Karpas-422 (cell line): ENCODE results near the gene CFAP46. TPM values are rescaled to one million over a fixed set of nuclear protein-coding genes. Genes with fewer than 3 reads are reported as not detected.

Experiments used
- DNase-seq: peaks from one replicate; pipeline ENCODE4 v3.0.0-alpha.2; 2015
- H2AFZ ChIP-seq: fragments of 200-600 bp; sonication (generic); 2 replicates; pipeline ENCODE4 v1.6.1; 2014; ENCODE audit warnings: antibody characterized with exemption, low read length, mixed read lengths
- H3K27ac ChIP-seq: fragments of 200-600 bp; sonication (generic); 2 replicates; pipeline ENCODE4 v1.5.1; 2014; ENCODE audit warnings: mild to moderate bottlenecking, low read length, moderate library complexity
- H3K27me3 ChIP-seq: fragments of 200-600 bp; sonication (generic); 2 replicates; pipeline ENCODE4 v1.6.1; 2014; ENCODE audit warnings: low read length, mixed read lengths
- H3K36me3 ChIP-seq: fragments of 200-600 bp; sonication (generic); 2 replicates; pipeline ENCODE4 v1.6.1; 2014; ENCODE audit warnings: low read length, mixed read lengths; ENCODE audit not compliant: insufficient read depth
- H3K4me1 ChIP-seq: fragments of 200-600 bp; sonication (generic); 2 replicates; pipeline ENCODE4 v1.6.1; 2014; ENCODE audit warnings: mild to moderate bottlenecking, low read length, mixed read lengths
- H3K4me2 ChIP-seq: fragments of 200-600 bp; sonication (generic); 2 replicates; pipeline ENCODE4 v1.6.1; 2014; ENCODE audit warnings: low read length, low read depth, mild to moderate bottlenecking; ENCODE audit not compliant: poor library complexity, severe bottlenecking
- H3K4me3 ChIP-seq: fragments of 200-600 bp; sonication (generic); 2 replicates; pipeline ENCODE4 v1.5.1; 2014; ENCODE audit warnings: mild to moderate bottlenecking, antibody characterized with exemption, low read length, mixed read lengths
- H3K79me2 ChIP-seq: fragments of 200-600 bp; sonication (generic); 2 replicates; pipeline ENCODE4 v1.6.1; 2014; ENCODE audit warnings: mild to moderate bottlenecking, low read length, mixed read lengths
- H3K9ac ChIP-seq: fragments of 200-600 bp; sonication (generic); 2 replicates; pipeline ENCODE4 v1.6.0; 2014; ENCODE audit warnings: low read length
- H3K9me2 ChIP-seq: fragments of 200-600 bp; sonication (generic), shearing (Covaris generic); replicated peaks from 2 replicates; pipeline ENCODE4 v1.6.0; 2014; ENCODE audit warnings: mild to moderate bottlenecking, low read length, moderate library complexity; ENCODE audit not compliant: insufficient read depth
- H3K9me3 ChIP-seq: fragments of 300-700, 200-600 bp; sonication (generic); 2 replicates; pipeline ENCODE4 v1.6.1; 2014; ENCODE audit warnings: low read length, mixed read lengths
- H4K20me1 ChIP-seq: fragments of 200-600 bp; sonication (generic); 2 replicates; pipeline ENCODE4 v1.6.1; 2014; ENCODE audit warnings: mild to moderate bottlenecking, antibody characterized with exemption, low read length, low read depth; ENCODE audit not compliant: insufficient read depth
- total RNA-seq: library from RNA; depleted of rRNA; stranded (reverse); fragments of >200 nt; shearing (Covaris generic); gene quantifications from 2 replicates; pipeline ENCODE4 v1.2.3, GENCODE V29; 2014; ENCODE audit warnings: low replicate concordance

The CFAP46 gene
- total RNA-seq, 1 experiment from 2014 or later = 0.22 TPM

DNA sequence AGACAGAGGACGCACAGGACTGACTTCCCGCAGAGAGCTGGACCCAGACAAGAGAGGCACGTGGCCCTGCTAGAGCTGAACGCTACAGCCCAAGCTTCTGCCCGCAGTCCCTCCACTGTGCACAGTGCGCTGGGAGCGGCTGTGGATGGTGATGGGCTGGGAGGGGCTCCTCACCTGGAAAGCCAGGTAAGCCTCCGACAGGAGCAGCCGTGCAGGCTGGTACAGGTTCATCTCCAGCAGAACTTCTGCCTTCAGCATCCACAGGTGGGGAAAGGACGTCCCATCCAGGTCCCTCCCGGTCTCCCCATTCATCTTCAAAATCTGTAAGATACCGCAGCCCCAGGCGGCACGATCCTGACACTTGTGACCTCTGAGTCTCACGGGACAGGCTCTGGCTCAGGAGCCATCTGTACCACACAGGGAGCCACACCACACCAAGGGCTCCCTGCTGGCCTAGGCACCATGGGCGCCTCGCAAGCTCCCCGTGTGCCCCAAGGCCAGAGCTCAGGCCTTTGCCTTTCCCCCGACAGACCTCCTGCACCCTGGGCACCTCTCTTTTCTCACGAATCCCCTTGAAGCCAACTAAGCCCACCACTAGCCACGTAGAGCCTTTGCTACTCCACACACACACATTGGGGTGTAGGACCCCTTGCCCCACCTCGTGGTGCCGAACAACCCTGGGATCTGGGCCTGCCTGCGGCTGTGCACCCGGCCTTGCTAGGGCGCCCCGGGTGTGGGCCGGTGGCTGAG is 76.3 kb downstream of the CFAP46 start:
- no peaks in the 10 kb centered on the region for H3K4me1 ChIP-seq
- no peak overlapping the region for H3K9ac ChIP-seq
- no peak for DNase-seq
- no peaks in the 10 kb centered on the region for H3K27me3 ChIP-seq
- no peaks in the 10 kb centered on the region for H4K20me1 ChIP-seq
- no peaks in the 10 kb centered on the region for H3K36me3 ChIP-seq
- no peak overlapping the region for H3K27ac ChIP-seq
- H2AFZ ChIP-seq = no peak overlapping the region
- H3K79me2 ChIP-seq = no peaks in the 10 kb centered on the region
- no peaks in the 10 kb centered on the region for H3K9me2 ChIP-seq
- H3K4me3 ChIP-seq = no peak overlapping the region
- no peak overlapping the region for H3K4me2 ChIP-seq
- H3K9me3 ChIP-seq = no peaks in the 10 kb centered on the region

DNA sequence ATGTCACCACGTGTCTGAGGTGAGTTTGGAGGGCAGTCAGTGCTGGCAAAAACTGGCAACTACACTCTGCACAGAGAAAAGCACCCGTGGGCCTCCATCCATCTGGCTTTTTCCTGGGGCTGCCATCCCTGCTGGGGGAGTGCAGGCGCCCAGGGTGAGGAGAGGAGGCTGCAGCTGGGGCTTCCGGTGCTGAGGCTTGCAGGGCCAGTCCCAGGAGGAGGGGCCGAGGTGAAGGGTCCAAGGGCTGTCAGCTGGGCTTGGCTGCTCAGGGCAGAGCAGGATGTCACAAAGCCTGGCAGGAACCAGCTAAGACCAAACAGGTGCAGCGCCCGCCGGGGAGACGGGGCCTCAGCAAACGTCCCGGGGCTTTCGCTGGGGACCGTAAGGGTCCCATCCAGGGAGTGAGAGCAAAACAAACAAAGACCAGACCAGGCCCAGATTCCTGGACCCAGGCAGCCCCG is 77.2 kb downstream of the CFAP46 start:
- Histone ChIP-seq H3K36me3 (no peaks in the 10 kb centered on the region), H3K4me2 (no peak overlapping the region), H3K27ac (no peak overlapping the region), H4K20me1 (no peaks in the 10 kb centered on the region), H3K27me3 (no peaks in the 10 kb centered on the region), H3K9ac (no peak overlapping the region), H3K9me2 (no peaks in the 10 kb centered on the region), H3K9me3 (no peaks in the 10 kb centered on the region), H2AFZ (no peak overlapping the region), H3K4me1 (no peaks in the 10 kb centered on the region), H3K79me2 (no peaks in the 10 kb centered on the region), H3K4me3 (no peak overlapping the region)
- DNase-seq = no peak

DNA sequence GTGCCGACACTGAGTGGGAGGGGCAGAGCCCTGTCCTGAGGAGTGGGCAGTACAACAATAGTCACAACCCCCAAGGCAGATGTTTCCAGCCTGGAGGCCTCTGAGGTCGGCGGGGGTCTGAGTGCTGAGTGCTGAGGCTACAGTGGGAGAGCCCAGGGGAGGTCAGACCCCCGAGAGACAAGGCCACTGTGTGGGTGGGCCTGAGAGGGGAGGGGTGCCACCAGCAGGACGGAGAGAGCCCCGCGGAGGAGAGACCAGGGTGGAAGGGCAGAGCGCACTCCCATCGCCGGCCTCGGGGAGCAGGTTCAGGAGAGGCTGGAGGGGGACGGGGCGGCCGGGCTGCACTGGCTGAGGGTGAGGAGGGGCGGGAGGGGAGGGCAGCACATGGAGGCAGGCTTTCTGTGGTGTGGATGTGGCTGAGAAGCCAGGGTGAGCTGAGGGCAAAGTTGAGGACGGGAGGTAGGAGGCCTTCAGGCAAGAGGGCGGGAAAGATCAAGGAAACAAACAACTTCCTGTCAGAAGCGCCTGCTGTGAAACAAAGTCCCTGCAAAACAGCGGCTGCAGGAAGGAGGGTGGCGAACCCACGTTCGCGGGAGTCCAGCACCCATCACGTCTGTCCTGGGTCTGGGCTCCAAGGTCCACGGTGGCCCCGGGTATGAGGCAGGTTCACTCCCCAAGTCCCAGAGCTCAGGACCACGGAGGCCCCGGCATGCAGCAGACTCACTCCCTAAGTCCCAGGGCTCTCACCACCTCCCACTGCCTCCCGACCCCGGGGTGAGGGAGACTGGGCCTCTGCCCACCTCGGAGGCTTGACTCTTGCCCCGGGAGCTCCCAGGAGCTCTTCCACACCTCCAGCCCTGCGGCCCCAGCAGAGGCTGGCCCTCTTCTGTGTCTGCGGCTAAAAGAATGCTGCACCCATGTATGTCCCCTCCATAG is 79.6 kb downstream of the CFAP46 start:
- H3K4me2 ChIP-seq = no peak overlapping the region

DNA sequence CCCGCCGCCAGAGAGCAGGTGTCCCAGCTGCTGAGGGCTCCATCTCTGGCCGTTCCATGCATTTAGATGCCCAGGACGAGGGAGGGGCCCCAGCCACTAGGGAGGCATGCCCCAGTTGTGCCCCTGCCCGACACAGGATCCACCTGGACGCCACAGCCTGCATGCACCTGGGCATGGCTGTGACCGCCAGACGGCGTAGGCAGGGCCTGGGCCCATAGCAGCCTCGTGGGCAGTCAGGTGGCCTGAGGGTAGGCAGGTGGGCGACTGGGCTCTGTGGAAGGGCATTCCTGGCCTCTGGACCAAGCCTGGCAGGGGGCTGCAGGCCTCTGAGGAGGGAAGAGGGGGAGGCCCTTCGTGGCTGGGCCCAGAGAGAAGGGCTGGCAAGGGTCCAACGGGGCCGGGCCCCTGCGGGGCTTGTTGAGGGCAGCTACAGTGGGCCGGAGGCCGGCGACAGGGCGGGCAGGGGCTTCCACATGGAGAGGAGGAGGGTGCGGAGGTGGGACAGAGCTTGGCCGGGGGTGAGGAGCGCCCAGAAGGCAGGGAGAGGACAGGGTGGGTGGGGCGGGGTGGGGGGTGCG is 80.4 kb downstream of the CFAP46 start:
- no peaks in the 10 kb centered on the region for H3K9me3 ChIP-seq
- H3K36me3 ChIP-seq = no peaks in the 10 kb centered on the region
- no peaks in the 10 kb centered on the region for H3K4me1 ChIP-seq
- no peak overlapping the region for H3K27ac ChIP-seq
- no peak overlapping the region for H3K9ac ChIP-seq
- H2AFZ ChIP-seq = no peak overlapping the region
- H3K27me3 ChIP-seq = no peaks in the 10 kb centered on the region
- H4K20me1 ChIP-seq = no peaks in the 10 kb centered on the region
- H3K79me2 ChIP-seq = no peaks in the 10 kb centered on the region
- no peak for DNase-seq
- H3K9me2 ChIP-seq = no peaks in the 10 kb centered on the region
- H3K4me3 ChIP-seq = no peak overlapping the region
- no peak overlapping the region for H3K4me2 ChIP-seq

More for the DNA sequence above, 79.6 kb downstream of the CFAP46 start:
- no peaks in the 10 kb centered on the region for H4K20me1 ChIP-seq
- H3K27ac ChIP-seq = no peak overlapping the region
- H2AFZ ChIP-seq = no peak overlapping the region
- no peaks in the 10 kb centered on the region for H3K9me3 ChIP-seq
- no peaks in the 10 kb centered on the region for H3K4me1 ChIP-seq
- H3K9ac ChIP-seq = no peak overlapping the region
- H3K4me3 ChIP-seq = no peak overlapping the region
- no peaks in the 10 kb centered on the region for H3K36me3 ChIP-seq
- H3K27me3 ChIP-seq = no peaks in the 10 kb centered on the region
- no peak for DNase-seq
- no peaks in the 10 kb centered on the region for H3K79me2 ChIP-seq
- H3K9me2 ChIP-seq = no peaks in the 10 kb centered on the region

DNA sequence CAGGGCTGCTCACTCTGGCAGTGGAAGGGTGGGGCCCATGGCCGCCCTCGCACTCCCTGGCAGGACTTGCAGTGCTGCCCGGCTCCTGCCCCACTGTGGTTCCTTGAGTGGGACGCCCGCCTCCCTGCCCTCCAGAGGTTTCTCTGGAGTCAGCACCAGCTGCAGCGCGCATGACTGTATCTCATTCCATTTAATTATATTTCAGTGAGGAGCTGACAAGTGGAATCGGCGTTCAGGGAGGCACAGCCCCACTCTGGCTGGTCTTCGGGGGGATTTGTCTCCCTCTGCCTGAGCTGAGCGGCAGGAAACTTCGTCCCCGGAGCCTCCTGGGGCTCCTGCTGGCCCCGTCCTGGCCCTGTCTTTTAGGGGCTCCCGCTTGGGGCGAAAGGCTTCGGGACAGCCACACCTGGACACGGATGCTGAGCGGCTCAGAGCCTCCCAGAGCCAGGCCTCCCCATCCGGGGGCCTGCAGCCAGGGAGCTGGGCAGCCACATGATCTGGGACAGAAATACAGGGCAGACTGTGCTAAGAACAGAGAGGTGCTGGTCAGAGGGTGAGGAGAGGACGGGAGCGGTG is 81.2 kb downstream of the CFAP46 start:
- Histone ChIP-seq H3K27ac (no peak overlapping the region), H3K36me3 (no peaks in the 10 kb centered on the region), H3K4me1 (no peaks in the 10 kb centered on the region), H4K20me1 (no peaks in the 10 kb centered on the region), H3K9me2 (no peaks in the 10 kb centered on the region), H3K9me3 (no peaks in the 10 kb centered on the region), H3K4me3 (no peak overlapping the region), H2AFZ (no peak overlapping the region), H3K4me2 (no peak overlapping the region), H3K27me3 (no peaks in the 10 kb centered on the region), H3K79me2 (no peaks in the 10 kb centered on the region), H3K9ac (no peak overlapping the region)
- DNase-seq = no peak

DNA sequence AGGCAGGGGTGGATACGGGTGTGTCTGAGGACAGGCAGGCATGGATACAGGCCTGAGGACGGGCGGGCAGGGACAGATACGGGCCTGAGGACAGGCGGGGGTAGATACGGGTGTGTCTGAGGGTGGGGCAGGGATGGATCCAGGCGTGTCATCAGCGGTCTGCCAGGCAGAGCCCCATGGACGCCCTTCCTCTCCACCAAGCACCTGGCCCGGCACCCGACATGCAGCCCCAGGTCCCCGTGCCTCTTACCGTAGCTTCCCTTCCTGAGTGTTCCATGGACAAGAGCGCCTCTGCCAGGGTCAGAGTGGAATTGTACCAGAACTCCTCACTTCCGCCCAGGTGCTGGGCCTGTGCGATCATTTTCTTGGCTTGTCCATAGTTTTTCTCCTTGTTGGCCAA is 81.8 kb downstream of the CFAP46 start:
- H2AFZ ChIP-seq = no peak overlapping the region
- no peaks in the 10 kb centered on the region for H3K4me1 ChIP-seq
- no peak for DNase-seq
- H3K9ac ChIP-seq = no peak overlapping the region
- no peak overlapping the region for H3K4me3 ChIP-seq
- H3K27ac ChIP-seq = no peak overlapping the region
- no peaks in the 10 kb centered on the region for H3K9me2 ChIP-seq
- no peaks in the 10 kb centered on the region for H3K36me3 ChIP-seq
- H3K4me2 ChIP-seq = no peak overlapping the region
- no peaks in the 10 kb centered on the region for H3K79me2 ChIP-seq
- no peaks in the 10 kb centered on the region for H3K27me3 ChIP-seq
- no peaks in the 10 kb centered on the region for H4K20me1 ChIP-seq
- no peaks in the 10 kb centered on the region for H3K9me3 ChIP-seq

DNA sequence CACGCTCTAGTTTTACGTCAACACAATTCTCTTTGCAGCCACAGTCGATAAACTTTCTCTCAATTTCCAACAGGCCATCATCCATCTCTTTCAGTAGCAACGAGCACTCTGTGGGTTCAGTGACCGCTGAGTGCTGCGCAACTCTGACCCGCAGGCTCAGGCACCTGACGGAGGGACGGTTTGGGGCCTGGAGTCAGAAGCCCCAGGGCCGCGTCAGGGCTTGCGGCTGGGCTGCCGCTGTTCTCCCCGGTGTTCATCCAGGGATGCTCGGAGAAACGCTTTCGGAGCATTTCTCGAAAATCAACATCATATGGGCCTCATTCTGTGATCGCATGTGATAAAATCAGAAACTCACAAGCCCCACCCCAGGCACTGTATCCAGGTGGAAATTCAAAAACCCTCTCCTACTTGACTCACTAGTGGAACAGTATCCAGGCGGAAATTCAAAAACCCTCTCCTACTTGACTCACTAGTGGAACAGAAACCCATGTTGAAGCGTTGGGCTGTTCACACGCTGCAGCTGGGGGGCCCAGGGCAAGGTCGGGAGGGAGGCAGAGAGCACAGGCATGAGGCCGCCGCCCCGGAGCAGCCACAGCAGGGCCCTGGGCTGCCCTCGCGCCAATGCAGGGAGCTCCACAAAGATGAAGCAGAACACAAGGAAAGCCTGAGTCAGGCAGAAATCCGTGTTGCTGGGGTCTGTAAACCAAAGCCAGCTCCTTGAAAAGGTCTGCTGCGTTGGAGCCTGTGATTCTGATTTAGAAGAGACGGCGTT is 83.1 kb downstream of the CFAP46 start:
- no peaks in the 10 kb centered on the region for H3K4me1 ChIP-seq
- H3K4me2 ChIP-seq = no peak overlapping the region
- no peaks in the 10 kb centered on the region for H3K79me2 ChIP-seq
- no peaks in the 10 kb centered on the region for H3K9me3 ChIP-seq
- no peaks in the 10 kb centered on the region for H3K27me3 ChIP-seq
- no peak overlapping the region for H2AFZ ChIP-seq
- no peaks in the 10 kb centered on the region for H3K36me3 ChIP-seq
- DNase-seq = no peak
- H3K27ac ChIP-seq = no peak overlapping the region
- H3K9ac ChIP-seq = no peak overlapping the region
- no peaks in the 10 kb centered on the region for H3K9me2 ChIP-seq
- no peaks in the 10 kb centered on the region for H4K20me1 ChIP-seq
- no peak overlapping the region for H3K4me3 ChIP-seq
